A172 (cell line): Measurements from ENCODE around the gene MYOF. TPM values are rescaled to one million over a fixed set of nuclear protein-coding genes. Genes with fewer than 3 reads are reported as not detected.
"Not testable (repeated sequence)": the region's sequence is repeated elsewhere in the genome, so short reads cannot be mapped to it uniquely, and the experiment has no call there.

ENCODE experiments used
- DNase-seq: peaks from one replicate; pipeline ENCODE4 v3.0.0-alpha.2; 2015; ENCODE audit warnings: low spot score
- total RNA-seq: library from RNA; depleted of rRNA; stranded (reverse); fragments of >200 nt; shearing (Covaris generic); gene quantifications from 2 replicates; pipeline ENCODE4 v1.2.3, GENCODE V29; 2014

MYOF gene
- total RNA-seq, 1 experiment from 2014 or later: 317 TPM

DNA sequence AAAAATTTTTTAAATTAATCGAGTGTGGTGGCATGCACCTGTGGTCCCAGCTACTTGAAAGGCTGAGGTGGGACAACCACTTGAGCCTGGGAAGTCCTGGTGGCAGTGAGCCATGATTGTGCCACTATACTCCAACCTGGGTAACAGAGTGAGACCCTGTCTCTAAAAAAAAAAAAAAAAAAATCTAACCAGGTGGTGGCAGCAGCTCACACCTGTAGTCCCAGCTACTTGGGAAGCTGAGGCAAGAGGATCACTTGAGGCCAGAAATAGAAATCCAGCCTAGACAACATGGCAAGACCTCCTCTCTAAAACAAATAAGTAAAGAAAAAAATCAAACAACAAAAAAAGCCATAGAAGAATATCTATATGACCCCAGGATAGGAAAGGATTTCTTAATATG, 3.6 kb upstream of the MYOF start:
- no peak for DNase-seq

GRCh38 chr10:93481637-93482144, 443 bp downstream of the MYOF start:
- no peak for DNase-seq

DNA sequence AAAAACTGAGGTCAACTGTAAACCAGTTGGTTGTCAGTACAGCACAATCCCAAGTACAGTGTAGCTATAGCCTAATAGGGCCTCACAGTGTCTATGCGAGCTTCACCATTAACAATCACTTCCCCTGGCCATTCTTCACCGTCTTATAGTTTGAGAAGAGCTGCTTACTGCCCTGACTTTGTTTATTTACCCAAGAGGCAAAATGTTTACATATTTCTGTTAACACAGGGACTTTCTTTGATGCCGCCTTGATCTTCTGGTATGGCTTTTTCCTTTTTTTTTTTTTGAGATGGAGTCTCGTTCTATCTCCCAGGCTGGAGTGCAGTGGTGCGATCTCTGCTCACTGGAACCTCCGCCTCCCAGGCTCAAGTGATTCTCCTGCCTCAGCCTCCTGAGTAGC, 3.3 kb downstream of the MYOF start:
- no peak for DNase-seq

GRCh38 chr10:93476756-93477155, 5.4 kb downstream of the MYOF start:
- DNase-seq: no peak

- peak; percentile 98 for DNase-seq
Observed at GRCh38 chr10:93475871-93476270, 6.3 kb downstream of the MYOF start.

- no peak for DNase-seq
Observed at GRCh38 chr10:93475227-93475626, 6.9 kb downstream of the MYOF start.

DNA sequence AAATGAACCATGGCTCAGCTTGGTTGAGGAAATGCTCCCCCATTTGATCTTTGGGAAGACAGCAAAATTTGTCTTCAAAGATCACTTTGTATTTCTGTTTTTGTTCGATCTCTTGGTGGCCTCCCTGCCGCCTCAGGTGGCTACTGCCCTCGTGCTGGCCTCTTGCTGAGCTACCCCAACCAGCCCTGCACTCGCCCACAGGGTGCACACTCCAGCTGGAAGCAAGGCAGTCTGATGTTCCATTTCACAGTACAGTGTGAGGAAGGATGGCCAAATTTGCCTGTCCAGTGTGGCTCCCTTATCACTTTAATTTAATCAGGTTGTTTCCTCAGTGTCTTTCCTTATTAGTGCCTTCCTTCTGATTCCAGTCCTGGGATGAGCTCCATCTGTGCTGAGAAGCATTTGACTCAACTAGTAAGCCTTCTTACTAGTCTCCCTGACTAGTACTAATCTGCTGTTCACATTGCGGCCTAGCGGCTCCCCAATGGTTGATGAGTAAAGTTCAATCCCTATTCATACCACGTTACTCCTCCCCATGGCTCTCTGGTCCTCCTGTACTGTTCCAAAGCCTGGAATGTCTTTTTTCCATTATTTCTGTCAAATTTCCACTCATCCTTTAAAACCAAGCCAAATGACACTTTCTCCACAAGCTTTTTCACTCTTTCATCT, 8.2 kb downstream of the MYOF start:
- DNase-seq: no peak

DNA sequence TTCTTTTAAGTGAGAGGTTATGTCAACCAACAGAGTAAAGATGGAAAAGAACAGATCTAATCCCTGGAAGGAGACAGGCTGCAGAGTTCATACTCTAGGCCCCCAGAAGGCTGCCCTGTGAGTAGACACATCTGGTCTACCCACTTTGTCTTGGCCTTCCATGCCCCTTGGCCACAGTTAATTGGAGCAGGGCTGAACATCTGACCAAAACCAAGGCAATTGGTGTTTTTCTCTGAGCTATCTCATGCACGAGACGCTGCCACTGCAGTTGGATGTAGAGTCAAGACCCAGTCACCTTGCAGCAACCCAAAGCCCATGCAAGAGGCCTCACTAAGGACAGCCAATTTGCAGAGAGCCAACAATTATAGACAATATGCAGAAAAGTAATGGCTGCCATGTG, 9.0 kb downstream of the MYOF start:
- no peak for DNase-seq

DNA sequence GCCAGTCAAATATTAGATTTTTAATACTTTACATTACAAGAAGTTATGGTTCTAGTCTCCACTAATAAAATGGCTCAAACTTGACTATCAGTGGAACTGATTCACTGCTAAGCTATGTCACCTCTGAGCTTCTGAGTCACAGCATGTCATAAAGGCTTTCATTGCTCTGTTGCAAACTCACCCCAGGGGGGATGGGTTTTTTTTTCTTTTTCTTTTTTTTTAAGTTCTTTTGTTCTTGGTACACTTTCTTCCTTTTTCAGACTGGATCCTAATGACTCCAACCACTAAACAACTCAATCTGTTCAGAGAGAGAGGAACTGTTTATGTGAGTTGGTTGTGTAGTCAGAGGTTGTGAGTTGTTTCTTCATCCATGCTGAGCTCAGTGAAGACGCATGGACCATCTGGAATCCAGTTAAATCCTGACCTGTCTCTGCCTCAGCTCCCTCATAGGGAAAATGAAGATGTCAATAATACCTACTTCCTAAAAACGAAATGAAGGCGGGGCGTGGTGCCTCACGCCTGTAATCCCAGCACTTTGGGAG, 11.0 kb downstream of the MYOF start:
- peak; percentile 98 for DNase-seq

- DNase-seq: peak; percentile 82
Observed at GRCh38 chr10:93469454-93469853, 12.7 kb downstream of the MYOF start.

DNA sequence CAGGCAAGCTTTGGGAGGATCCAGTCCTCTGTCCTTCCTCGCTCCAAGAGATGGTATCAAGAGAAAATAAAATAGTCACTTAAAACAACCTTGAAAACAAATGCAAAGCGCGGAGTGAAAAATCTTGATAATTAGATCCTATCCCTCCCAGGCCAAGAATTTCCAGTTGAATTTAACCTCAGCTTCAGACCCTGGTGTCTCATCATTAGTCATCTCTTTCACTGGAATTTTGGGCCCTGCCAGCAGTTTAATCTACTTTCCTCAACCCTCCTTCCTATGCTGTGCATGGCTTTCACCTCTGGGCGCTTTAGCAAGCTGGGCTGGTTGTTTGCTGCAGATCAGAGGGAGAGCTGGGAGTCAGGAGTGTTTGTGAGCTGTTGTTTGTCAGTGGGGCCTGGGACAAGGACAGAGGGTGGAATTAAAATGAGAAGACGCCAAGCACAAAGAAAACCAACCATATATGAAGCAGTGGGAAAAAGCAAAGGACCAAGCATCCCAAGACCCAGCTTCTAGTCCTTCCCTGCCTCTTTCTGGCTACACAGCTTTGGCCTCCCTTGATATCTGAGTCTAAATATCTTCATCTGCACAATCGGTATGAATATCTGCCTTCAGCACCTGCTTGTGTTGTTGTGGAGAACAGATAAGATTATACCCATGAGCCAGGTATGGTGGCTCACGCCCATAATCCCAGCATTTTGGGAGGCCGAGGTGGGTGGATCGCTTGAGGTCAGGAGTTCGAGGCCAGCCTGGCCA, 13.5 kb downstream of the MYOF start:
- peak; percentile 98 for DNase-seq

GRCh38 chr10:93467635-93468034, 14.5 kb downstream of the MYOF start:
- DNase-seq: not testable (repeated sequence)

- DNase-seq: peak; percentile 99
Observed at GRCh38 chr10:93465806-93466675, 16.1 kb downstream of the MYOF start.

DNA sequence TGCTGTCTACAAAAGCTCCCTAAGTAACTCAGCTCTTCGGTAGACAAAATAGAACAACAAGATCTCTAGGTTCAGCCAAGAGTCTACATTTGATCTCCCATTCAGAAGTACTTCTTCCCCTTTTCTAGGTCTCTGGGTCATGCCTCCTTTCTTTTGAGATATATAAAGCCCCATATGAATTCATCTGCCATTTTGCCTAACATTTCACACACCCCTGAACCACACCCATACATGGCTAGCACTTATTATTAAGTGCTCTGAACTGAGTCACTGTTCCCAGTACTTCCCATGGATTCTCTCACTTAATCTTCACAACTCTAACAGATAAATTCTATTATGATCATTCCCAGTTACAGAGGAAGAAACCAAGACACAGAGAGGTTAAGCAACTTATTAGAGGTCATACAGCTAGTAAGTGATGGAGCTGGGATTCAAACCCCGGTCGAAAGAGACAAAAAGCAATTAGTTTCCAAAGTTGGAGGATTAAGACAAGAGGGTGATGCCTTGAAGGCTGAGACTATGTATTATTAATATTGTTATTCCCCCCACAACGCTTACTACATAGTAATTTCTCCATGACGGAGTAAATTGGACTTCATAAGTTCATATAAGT, 17.3 kb downstream of the MYOF start:
- peak; percentile 80 for DNase-seq

- DNase-seq: no peak
Observed at GRCh38 chr10:93463723-93464476, 18.2 kb downstream of the MYOF start.

GRCh38 chr10:93462881-93463280, 19.3 kb downstream of the MYOF start:
- DNase-seq: peak; percentile 95

DNA sequence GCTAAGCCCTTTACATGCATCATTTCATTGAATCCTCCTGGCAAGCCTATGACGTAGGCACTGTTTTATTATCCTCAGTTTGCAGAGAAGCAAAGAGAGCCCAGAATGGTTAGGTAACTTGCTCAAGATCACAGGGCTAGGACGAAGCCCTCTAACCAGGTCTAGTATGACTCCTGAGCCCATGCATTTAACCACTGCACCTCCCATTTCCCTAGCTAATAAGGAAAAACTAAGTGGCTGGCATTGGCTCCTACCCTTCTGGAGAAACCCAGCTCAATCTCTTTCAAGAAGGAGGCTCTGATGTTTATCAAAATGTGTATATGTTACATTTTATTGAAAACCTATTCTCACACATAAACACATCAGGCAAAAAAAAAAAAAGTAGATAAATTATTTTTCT, 19.8 kb downstream of the MYOF start:
- DNase-seq: no peak

GRCh38 chr10:93461807-93462178, 20.3 kb downstream of the MYOF start:
- DNase-seq: peak; percentile 96

DNA sequence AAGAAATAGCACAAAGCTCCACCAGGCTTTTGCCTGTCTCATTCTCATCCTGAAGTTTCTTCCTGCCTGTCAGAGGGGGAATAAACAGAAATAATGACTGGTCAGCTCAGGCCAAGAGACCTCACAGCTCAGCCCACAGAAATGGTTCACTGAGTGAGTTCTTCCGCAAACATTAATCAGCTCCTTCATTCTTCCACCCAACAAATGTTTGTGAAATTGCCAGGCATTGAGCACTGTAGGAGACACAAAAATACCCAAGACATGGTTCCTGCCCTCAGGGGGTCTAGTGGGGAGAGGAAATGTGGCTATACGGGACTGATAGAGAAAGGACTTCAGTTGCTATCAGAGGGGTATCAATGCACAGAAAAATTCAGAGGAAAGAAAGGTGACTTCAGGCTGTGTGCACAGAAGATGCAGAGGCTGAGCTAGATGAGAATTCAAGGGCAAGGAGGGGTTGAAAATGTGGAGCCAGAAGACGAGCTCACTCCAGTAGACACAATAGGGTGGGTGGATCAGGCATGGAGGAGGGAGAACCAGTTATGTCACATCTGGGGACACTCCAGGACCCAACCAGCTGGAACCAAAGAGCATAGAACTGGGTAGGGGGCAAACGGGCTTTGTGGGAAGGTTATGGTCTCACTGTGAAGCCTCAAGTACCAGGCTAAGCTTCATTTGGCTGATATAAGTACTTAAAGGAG, 20.9 kb downstream of the MYOF start:
- DNase-seq: peak; percentile 69

DNA sequence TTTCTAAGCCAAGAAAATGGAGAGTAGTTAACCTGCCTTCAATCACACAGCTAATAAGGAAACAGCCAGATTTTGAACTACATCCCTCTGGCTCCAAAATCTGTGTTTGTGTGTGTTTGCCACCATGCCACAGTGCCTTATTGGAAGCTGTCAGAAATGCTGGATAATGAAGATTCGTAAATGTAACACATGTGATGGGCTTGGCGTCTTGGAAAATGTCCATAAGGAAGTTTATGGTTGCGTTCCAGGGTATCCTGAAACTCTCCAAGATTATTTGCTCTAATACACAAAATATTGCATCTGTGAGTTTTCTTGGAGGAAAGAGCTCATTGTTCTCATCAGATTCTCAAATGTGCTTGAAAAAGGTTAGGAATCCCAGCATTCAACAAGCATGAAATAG, 22.7 kb downstream of the MYOF start:
- DNase-seq: no peak
